Activated naive CD4-positive, alpha-beta T cell treated with anti-CD3 and anti-CD28 coated beads, Interleukin-2, amount 50 U/mL, for 24 hours (primary cell): Measurements from ENCODE around the gene PLEKHH1.
A peak's percentile ranks its signal among the peaks of the same experiment; 100 is the strongest.
"Not testable (repeated sequence)": the region's sequence is repeated elsewhere in the genome, so short reads cannot be mapped to it uniquely, and the experiment has no call there.

Source experiments
- H3K27ac Mint-ChIP-seq: one replicate; pipeline ENCODE4 v1.8.0; 2021; ENCODE audit warnings: mild to moderate bottlenecking, mixed read lengths
- H3K27me3 Mint-ChIP-seq: one replicate; pipeline ENCODE4 v1.8.0; 2021; ENCODE audit warnings: mixed read lengths
- H3K36me3 Mint-ChIP-seq: one replicate; pipeline ENCODE4 v1.8.0; 2021; ENCODE audit warnings: mixed read lengths
- H3K4me1 Mint-ChIP-seq: one replicate; pipeline ENCODE4 v1.8.0; 2021; ENCODE audit warnings: mixed read lengths
- H3K4me3 Mint-ChIP-seq: one replicate; pipeline ENCODE4 v1.8.0; 2021; ENCODE audit warnings: mild to moderate bottlenecking, mixed read lengths
- H3K9me3 Mint-ChIP-seq: one replicate; pipeline ENCODE4 v1.8.0; 2021; ENCODE audit warnings: mixed read lengths

PLEKHH1 gene

DNA sequence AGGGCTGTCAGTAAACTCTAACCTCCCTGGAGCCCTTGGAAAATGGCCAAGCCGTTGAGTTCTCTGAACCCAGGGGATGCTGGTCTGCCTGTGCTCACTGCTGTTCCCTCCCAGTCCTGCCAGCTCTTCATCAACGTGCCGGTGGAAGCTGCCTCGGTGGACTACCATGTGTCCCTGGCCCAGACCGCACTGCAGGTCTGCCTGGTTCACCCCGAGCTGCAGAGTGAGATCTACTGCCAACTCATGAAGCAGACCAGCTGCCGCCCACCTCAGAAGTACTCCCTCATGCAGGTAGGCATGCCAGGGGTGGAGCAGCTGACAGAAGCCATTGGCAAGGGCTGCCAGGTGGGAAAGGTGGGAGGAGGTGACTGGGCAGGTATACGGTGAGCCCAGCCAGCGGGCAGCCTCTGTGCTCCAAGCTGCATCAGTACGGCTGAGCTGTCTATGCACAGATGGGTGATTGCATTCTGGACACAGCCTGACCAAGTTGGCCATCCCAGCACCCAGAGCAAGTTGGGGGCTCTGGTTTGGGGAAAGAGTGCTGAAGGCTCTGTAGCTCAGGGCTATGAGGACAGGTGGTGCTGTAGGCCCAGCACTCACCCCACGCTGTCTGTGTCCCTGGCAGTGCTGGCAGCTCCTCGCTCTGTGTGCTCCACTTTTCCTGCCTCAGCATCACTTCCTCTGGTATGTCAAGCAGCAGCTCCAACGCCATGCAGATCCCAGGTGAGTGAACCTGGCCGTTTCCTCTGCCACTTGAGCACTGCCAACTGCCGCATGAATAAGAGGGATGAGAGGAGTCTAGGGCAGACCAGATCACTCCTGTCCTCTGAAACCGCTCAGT is 45.0 kb downstream of the PLEKHH1 start:
- Mint-ChIP-seq H3K4me1 (no peaks in the 10 kb centered on the region), H3K9me3 (no peaks in the 10 kb centered on the region), H3K36me3 (no peaks in the 10 kb centered on the region), H3K27me3 (no peaks in the 10 kb centered on the region), H3K4me3 (no peak overlapping the region), H3K27ac (no peak overlapping the region)

DNA sequence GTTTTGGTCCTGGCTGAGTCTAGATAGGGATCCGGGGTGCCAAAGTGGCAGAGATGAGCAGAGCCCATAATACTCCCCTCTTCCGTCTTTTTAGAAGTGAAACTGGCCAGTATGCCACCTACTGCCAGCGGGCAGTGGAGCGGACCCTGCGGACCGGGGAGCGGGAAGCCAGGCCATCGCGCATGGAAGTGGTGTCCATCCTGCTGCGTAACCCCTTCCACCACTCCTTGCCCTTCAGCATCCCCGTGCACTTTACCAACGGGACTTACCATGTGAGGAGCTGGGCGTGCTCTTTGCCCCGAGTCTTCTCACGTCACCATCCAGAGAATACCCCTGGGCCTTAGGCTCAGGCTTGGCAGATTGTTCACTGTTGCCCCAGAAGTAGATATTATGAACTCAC is 46.0 kb downstream of the PLEKHH1 start:
- no peaks in the 10 kb centered on the region for H3K4me1 Mint-ChIP-seq
- no peaks in the 10 kb centered on the region for H3K27me3 Mint-ChIP-seq
- H3K9me3 Mint-ChIP-seq = no peaks in the 10 kb centered on the region
- no peak overlapping the region for H3K27ac Mint-ChIP-seq
- no peak overlapping the region for H3K4me3 Mint-ChIP-seq
- H3K36me3 Mint-ChIP-seq = no peaks in the 10 kb centered on the region

DNA sequence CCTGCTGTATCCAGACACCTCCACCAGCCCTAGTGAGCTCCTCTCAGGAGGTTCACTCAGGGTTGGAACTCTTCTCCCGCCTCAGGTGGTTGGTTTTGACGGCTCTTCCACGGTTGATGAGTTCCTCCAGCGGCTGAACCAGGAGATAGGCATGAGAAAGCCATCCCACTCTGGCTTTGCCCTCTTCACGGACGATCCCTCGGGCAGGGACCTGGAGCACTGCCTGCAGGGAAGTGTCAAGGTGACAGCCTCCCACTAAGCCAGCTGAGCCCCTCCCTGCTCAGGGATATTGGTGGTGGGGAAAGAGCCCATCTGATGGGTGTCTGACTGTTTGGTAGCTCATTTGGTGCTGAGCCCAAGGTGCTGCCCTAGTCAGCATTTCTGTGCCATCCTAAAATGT is 46.5 kb downstream of the PLEKHH1 start:
- Mint-ChIP-seq H3K4me3 (no peak overlapping the region), H3K27ac (no peak overlapping the region), H3K27me3 (no peaks in the 10 kb centered on the region)

DNA sequence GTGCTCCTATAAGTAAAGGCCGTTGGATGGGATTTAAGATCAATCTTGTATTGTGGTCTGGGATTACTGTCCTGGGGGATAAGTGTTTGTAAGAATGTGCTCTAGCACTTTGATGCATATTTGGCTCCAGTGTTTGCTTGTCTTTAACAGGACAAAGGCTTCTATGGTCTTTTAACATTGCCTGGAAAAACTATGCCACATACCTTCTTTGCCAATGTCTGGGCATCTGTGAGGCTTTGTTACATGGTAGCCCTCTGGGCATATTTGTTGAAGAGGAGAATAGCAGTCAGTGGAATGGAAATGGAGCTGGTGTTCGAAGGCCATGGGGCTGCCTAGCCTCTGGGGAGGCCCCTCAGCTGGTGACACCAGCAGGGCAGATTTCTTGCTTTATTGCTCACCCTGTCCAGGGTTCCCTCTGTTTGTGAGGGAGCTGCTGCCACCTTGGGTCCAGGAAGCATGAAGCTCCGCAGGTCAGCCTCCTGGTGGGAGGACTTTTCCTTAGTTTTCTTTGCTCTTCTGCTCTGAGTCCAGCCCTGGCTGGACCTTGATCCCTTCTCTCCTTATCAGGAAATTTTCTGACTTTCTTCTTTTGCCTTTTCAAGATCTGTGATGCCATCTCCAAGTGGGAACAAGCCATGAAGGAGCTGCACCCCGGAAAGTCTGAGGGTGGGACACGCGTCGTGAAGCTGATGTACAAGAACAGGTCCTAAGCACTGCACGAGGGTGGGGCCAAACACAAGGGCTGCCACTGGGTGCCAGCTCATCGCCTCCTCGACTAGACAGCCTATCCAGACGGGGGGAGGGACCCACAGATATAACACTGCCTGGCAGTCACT is 47.5 kb downstream of the PLEKHH1 start:
- no peaks in the 10 kb centered on the region for H3K27me3 Mint-ChIP-seq
- H3K4me1 Mint-ChIP-seq = no peaks in the 10 kb centered on the region
- H3K27ac Mint-ChIP-seq = no peak overlapping the region
- H3K4me3 Mint-ChIP-seq = no peak overlapping the region
- H3K9me3 Mint-ChIP-seq = no peaks in the 10 kb centered on the region
- no peaks in the 10 kb centered on the region for H3K36me3 Mint-ChIP-seq

More for the DNA sequence above, 46.5 kb downstream of the PLEKHH1 start:
- Mint-ChIP-seq H3K9me3 (no peaks in the 10 kb centered on the region), H3K4me1 (no peaks in the 10 kb centered on the region), H3K36me3 (no peaks in the 10 kb centered on the region)

DNA sequence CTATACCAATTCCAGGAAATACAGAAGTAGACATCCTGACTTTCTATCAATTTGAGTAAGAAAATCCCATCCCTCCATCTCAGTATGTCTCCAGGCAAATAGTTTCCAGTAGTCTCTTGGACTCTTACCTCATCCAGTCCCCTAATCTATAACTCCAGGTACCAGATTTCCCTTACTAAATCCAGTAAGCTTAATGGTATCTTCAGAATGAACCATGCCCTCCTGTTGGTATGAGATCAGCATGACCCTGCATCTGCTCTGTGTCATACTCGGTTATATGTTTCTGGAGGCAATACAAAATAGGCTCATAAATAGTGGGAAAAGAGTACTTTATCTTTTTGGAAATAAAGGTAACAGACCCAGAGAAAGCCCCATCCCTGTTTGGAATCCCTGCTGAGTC is 48.6 kb downstream of the PLEKHH1 start:
- no peak overlapping the region for H3K27ac Mint-ChIP-seq
- H3K27me3 Mint-ChIP-seq = no peaks in the 10 kb centered on the region
- H3K4me3 Mint-ChIP-seq = no peak overlapping the region
- no peaks in the 10 kb centered on the region for H3K4me1 Mint-ChIP-seq
- no peaks in the 10 kb centered on the region for H3K9me3 Mint-ChIP-seq
- H3K36me3 Mint-ChIP-seq = no peaks in the 10 kb centered on the region

DNA sequence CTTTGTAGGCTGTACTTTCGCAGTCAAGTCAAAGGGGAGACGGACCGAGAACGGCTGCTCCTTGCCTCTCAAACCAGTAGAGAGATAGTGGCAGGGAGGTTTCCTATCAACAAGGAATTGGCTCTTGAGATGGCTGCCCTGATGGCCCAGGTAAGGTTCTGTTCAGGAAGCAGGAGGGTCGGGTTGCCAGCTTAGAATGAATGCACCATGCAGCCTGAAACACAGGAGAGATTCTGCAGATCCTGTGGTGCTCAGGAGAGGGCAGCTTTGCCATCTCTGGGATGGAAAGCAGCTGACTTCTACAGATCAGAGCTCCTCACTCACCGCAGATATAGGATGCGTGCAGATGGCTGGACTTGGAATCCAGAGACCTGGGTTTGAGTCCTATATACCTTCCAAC is 49.0 kb downstream of the PLEKHH1 start:
- H3K27me3 Mint-ChIP-seq = no peaks in the 10 kb centered on the region
- no peak overlapping the region for H3K27ac Mint-ChIP-seq
- no peaks in the 10 kb centered on the region for H3K36me3 Mint-ChIP-seq
- no peaks in the 10 kb centered on the region for H3K4me1 Mint-ChIP-seq
- no peak overlapping the region for H3K4me3 Mint-ChIP-seq
- no peaks in the 10 kb centered on the region for H3K9me3 Mint-ChIP-seq

DNA sequence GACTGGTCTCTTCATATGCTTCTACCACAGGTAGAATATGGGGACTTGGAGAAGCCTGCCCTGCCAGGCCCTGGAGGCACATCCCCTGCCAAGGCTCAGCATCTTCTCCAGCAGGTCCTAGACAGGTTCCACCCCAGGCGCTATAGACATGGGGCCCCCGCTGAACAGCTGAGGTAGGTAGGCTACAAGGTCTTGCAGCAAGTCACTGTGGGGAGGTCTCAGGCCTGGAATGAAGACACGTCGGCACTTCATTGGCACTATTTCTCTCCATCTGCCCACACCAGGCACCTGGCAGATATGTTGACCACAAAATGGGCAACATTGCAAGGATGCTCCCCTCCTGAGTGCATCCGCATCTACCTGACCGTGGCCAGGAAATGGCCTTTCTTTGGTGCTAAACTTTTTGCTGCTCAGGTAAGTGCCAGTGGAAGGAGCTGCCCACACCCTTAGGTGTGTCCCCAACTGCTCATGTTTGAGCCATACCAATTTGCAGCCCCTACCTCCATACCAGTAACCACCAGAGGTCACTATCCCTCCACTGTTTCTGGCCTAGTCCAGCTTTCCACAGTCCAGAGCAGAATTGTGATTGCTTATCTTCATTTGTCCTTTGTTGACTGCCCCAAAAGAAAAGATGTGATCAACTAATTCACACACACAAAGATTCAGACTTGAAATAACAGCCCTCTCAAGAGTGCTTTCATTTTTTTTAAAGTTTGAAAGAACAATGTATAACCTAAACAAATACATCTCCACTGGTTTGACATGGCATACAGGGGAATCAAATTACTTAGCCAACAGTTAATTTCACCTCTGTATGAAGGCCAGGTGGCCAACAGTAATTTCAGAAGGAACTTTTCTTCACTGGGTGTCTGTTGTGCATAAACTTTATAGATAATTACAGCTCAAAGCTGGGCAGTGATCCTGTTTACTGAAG is 50.9 kb downstream of the PLEKHH1 start:
- peaks cover 2% of the 10 kb centered on the region for H3K36me3 Mint-ChIP-seq
- H3K4me1 Mint-ChIP-seq = no peaks in the 10 kb centered on the region
- H3K4me3 Mint-ChIP-seq = no peak overlapping the region
- H3K27me3 Mint-ChIP-seq = no peaks in the 10 kb centered on the region
- H3K27ac Mint-ChIP-seq = no peak overlapping the region
- H3K9me3 Mint-ChIP-seq = no peaks in the 10 kb centered on the region

DNA sequence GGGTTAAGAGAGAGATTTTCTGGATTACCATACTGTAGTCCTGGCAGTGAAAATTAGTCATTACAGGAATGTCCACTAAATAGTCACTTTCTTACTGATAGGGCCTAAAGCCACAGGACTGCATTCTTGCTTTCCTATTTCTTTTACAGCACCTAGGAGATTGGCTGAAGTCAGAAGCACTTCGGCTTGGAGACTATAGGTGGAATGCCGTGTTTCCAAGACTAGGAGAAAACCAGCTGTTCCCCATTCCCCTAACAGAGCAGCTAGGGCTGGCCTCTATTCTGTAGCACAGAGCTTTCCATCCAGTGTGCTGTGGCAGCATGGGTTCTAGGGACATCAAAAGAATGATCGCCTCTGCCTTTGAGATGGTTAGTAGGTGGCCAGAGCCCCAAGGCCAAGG is 51.9 kb downstream of the PLEKHH1 start:
- Mint-ChIP-seq H3K27ac (no peak overlapping the region), H3K36me3 (peaks cover 4% of the 10 kb centered on the region), H3K27me3 (no peaks in the 10 kb centered on the region), H3K4me3 (no peak overlapping the region), H3K9me3 (no peaks in the 10 kb centered on the region), H3K4me1 (no peaks in the 10 kb centered on the region)

GRCh38 chr14:67586369-67586768 is 53.3 kb downstream of the PLEKHH1 start:
- Mint-ChIP-seq H3K27ac (no peak overlapping the region), H3K27me3 (no peaks in the 10 kb centered on the region), H3K4me1 (no peaks in the 10 kb centered on the region), H3K4me3 (no peak overlapping the region), H3K9me3 (no peaks in the 10 kb centered on the region), H3K36me3 (peaks cover 4% of the 10 kb centered on the region)

DNA sequence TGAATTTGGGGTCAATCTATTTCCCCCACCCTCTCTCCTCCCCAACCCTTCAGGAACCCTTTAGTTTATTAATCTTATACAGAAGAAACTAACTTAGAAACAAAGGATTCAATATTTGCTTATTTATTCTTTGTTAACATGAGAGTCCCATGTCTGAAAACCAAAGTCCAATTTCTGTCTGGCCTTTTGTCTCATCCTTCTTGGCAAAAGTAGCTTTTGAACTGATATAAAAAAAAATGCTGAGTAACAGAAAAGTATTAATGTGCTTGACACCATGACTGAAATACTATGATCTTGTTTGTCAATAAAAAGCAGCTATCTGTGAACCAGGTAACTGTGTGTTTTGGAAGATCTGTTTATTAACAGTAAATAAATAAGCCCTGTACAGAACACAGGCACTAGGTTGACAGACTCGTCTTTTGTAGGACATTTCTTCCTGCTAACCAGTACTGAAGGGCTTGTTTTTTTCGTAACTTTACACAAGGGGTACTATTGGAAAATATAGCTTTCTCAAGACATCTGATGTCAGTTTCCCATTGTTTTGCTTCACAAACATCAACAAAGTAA is 56.2 kb downstream of the PLEKHH1 start:
- H3K27ac Mint-ChIP-seq = no peak overlapping the region
- no peaks in the 10 kb centered on the region for H3K9me3 Mint-ChIP-seq
- H3K36me3 Mint-ChIP-seq = peaks cover 4% of the 10 kb centered on the region
- no peaks in the 10 kb centered on the region for H3K4me1 Mint-ChIP-seq
- no peaks in the 10 kb centered on the region for H3K27me3 Mint-ChIP-seq
- H3K4me3 Mint-ChIP-seq = no peak overlapping the region

DNA sequence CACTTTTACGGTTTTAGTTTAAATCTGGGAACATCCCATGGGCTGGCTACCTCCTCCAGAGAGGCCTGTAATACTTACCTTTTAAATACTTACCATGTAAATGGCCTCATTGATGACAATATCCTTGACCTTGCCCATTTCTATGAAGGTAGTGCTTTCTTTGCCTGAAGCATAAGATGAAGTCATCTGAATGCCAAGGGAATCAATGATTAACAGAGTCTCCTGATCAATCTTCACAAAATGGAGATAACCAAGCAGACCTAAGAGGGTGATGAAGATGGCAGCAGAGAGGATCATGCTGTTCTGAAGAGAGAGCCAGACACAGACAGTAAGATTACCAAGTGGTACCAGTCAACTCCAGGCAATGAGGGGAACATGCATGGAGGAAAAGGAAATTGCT is 60.6 kb downstream of the PLEKHH1 start:
- not testable (repeated sequence) for H3K4me3 Mint-ChIP-seq

GRCh38 chr14:67595392-67595791 is 62.3 kb downstream of the PLEKHH1 start:
- Mint-ChIP-seq H3K36me3 (peaks cover 5% of the 10 kb centered on the region), H3K4me1 (peaks cover 41% of the 10 kb centered on the region), H3K9me3 (no peaks in the 10 kb centered on the region), H3K27ac (peak overlapping the region; percentile 59), H3K4me3 (no peak overlapping the region), H3K27me3 (no peaks in the 10 kb centered on the region)

More for the DNA sequence above, 60.6 kb downstream of the PLEKHH1 start:
- H3K27me3 Mint-ChIP-seq, H3K36me3 Mint-ChIP-seq, H3K9me3 Mint-ChIP-seq, H3K27ac Mint-ChIP-seq: not testable (repeated sequence)
- H3K4me1 Mint-ChIP-seq = peaks cover 28% of the 10 kb centered on the region

DNA sequence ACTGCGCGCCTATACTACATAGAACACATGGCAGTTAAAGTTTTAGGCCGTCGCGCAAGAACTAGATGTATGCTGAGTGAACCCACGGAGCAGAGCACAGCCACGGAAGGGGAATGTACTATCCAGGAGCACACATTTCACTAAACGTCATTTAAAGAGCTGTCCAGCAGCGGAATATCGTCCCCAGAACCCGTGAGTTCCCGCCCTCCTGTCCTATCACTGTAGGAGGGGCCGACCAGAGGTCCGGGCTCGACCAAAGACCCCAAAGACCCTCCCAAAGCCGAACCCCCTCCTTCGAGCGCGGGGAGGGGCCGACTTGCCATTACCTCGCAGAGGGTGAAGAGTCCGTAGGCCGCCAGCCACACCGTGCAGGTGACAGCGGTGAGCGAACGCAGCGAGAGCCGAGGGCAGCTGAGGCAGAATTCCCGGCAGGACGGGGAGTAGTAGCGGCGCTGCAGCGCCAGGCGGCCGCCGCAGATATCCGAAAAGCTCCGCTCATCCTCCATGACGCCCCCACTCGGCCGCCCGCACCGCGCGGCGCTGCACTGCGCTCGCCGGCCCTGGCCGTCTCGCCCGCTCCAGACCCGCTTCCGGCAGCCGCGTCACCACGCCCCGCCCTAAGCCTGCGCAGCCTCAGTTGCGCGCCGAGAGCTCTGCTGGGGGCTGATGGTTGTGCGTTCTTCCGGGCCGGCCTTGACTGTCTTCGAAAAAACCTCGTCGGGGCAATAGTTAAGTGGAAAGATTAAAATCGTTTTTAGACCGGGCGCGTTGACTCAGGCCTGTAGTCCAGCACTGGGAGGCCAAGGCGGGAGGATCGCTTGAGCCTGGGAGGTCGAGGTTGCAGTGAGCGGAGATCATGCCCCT is 66.8 kb downstream of the PLEKHH1 start, which contains the start of gene PIGH:
Gene PIGH, minus strand, starts transcription at position 571 of the 864 bp plus-strand sequence. Its CDS starts 65 bp downstream, at position 506.
- Mint-ChIP-seq H3K4me3 (peak within 1 kb of the TSS; percentile 96), H3K36me3 (peaks cover 5% of the 10 kb centered on the region), H3K27me3 (no peaks in the 10 kb centered on the region), H3K27ac (peak within 1 kb of the TSS; percentile 98), H3K9me3 (no peaks in the 10 kb centered on the region), H3K4me1 (peaks cover 46% of the 10 kb centered on the region)

GRCh38 chr14:67600562-67600974 is 67.5 kb downstream of the PLEKHH1 start:
- not testable (repeated sequence) for H3K27me3 Mint-ChIP-seq, H3K36me3 Mint-ChIP-seq, H3K9me3 Mint-ChIP-seq
- H3K4me1 Mint-ChIP-seq = peaks cover 42% of the 10 kb centered on the region
- peak overlapping the region; percentile 98 for H3K27ac Mint-ChIP-seq
- peak overlapping the region; percentile 96 for H3K4me3 Mint-ChIP-seq
